HEK293 (cell line): Measurements from ENCODE around the gene REEP5.
A peak's percentile ranks its signal among the peaks of the same experiment; 100 is the strongest.

ENCODE experiments used
- CTCF ChIA-PET: fragments of 350-600 bp; formaldehyde crosslinking; extraction: SDS; loops from one replicate; lab custom pipeline; 2021; ENCODE audit warnings: antibody characterized with exemption; lab: Yijun Ruan, JAX
- POLR2A ChIA-PET: fragments of 300-600 bp; formaldehyde crosslinking; extraction: SDS; loops from one replicate; lab custom pipeline; 2020; ENCODE audit warnings: antibody characterized with exemption, inconsistent platforms; lab: Yijun Ruan, JAX
- H3K27ac ChIP-seq: fragments of 200-500 bp; sonication (Bioruptor generic); 2 replicates; pipeline ENCODE4 v1.5.1; 2014; ENCODE audit warnings: low read depth, low read length, control low read depth, inconsistent platforms; ENCODE audit errors: extremely low read depth
- H3K36me3 ChIP-seq, 2 experiments: fragments of 200-500 bp in 1 of 2; sonication (Bioruptor generic) in 1 of 2; 1 replicate in 1 of 2; 2 replicates in 1 of 2; pipeline ENCODE4 v1.5.1; 2014 to 2017; ENCODE audit warnings: inconsistent platforms in 2 of 2, low read length in 2 of 2; ENCODE audit not compliant: control insufficient read depth in 2 of 2, insufficient read depth in 1 of 2
- H3K4me1 ChIP-seq: fragments of 200-500 bp; sonication (Bioruptor generic); 2 replicates; pipeline ENCODE4 v1.5.1; 2014; ENCODE audit warnings: mild to moderate bottlenecking, low read length, inconsistent platforms; ENCODE audit not compliant: control insufficient read depth, insufficient read depth
- H3K4me3 ChIP-seq: 2 replicates; pipeline ENCODE4 v1.5.1; 2011; ENCODE audit warnings: low read depth, mild to moderate bottlenecking, control low read depth, low read length, moderate library complexity
- H3K9me3 ChIP-seq: fragments of 200-500 bp; sonication (Bioruptor generic); 2 replicates; pipeline ENCODE4 v1.5.1; 2014; ENCODE audit warnings: low read depth, low read length, inconsistent platforms; ENCODE audit not compliant: control insufficient read depth, insufficient read depth
- BCL11A ChIP-seq: fragments of 450-650 bp; formaldehyde crosslinking; IDR thresholded peaks from 2 replicates; pipeline ENCODE4 v1.5.1; 2016; ENCODE audit warnings: low read depth, missing biosample characterization, missing genetic modification characterization
- GLI2 ChIP-seq: fragments of 450-650 bp; formaldehyde crosslinking; IDR thresholded peaks from 2 replicates; pipeline ENCODE4; 2017; ENCODE audit warnings: missing biosample characterization, missing genetic modification characterization, low read depth, borderline replicate concordance
- GLIS2 ChIP-seq: fragments of 450-650 bp; formaldehyde crosslinking; IDR thresholded peaks from 2 replicates; pipeline ENCODE4 v1.5.1; 2016; ENCODE audit warnings: missing biosample characterization, missing genetic modification characterization
- OSR2 ChIP-seq: fragments of 450-650 bp; formaldehyde crosslinking; IDR thresholded peaks from 2 replicates; pipeline ENCODE4 v1.5.1; 2016; ENCODE audit warnings: missing biosample characterization, missing genetic modification characterization
- OVOL3 ChIP-seq: fragments of 450-650 bp; formaldehyde crosslinking; IDR thresholded peaks from 2 replicates; pipeline ENCODE4 v1.5.1; 2016; ENCODE audit warnings: missing biosample characterization, missing genetic modification characterization
- PRDM1 ChIP-seq: fragments of 450-650 bp; formaldehyde crosslinking; IDR thresholded peaks from 2 replicates; pipeline ENCODE4; 2016; ENCODE audit warnings: missing biosample characterization, missing genetic modification characterization
- REPIN1 ChIP-seq: fragments of 450-650 bp; formaldehyde crosslinking; IDR thresholded peaks from 2 replicates; pipeline ENCODE4 v1.5.1; 2017; ENCODE audit warnings: missing biosample characterization, missing genetic modification characterization, low read depth
- SCRT2 ChIP-seq: fragments of 450-650 bp; formaldehyde crosslinking; IDR thresholded peaks from 2 replicates; pipeline ENCODE4 v1.5.1; 2016; ENCODE audit warnings: missing biosample characterization, missing genetic modification characterization
- YY2 ChIP-seq: fragments of 450-650 bp; formaldehyde crosslinking; IDR thresholded peaks from 2 replicates; pipeline ENCODE4 v1.5.1; 2016; ENCODE audit warnings: missing biosample characterization, missing genetic modification characterization
- ZBTB26 ChIP-seq: fragments of 450-650 bp; formaldehyde crosslinking; optimal IDR thresholded peaks from 2 replicates; pipeline ENCODE3; 2016; ENCODE audit warnings: missing biosample characterization, mild to moderate bottlenecking, missing genetic modification characterization
- ZIC2 ChIP-seq: fragments of 450-650 bp; formaldehyde crosslinking; IDR thresholded peaks from 2 replicates; pipeline ENCODE4 v1.5.1; 2016; ENCODE audit warnings: missing biosample characterization, missing genetic modification characterization
- ZNF10 ChIP-seq: fragments of 450-650 bp; formaldehyde crosslinking; IDR thresholded peaks from 2 replicates; pipeline ENCODE4 v1.5.1; 2017; ENCODE audit warnings: missing biosample characterization, missing genetic modification characterization
- ZNF184 ChIP-seq: fragments of 450-650 bp; IDR thresholded peaks from 2 replicates; pipeline ENCODE4 v1.5.1; 2018; ENCODE audit warnings: missing biosample characterization, mild to moderate bottlenecking, missing genetic modification characterization
- ZNF19 ChIP-seq: fragments of 450-650 bp; formaldehyde crosslinking; IDR thresholded peaks from 2 replicates; pipeline ENCODE4; 2016; ENCODE audit warnings: missing biosample characterization, missing genetic modification characterization, low read depth
- ZNF26 ChIP-seq: fragments of 450-650 bp; formaldehyde crosslinking; IDR thresholded peaks from 2 replicates; pipeline ENCODE4 v1.5.1; 2016; ENCODE audit warnings: missing biosample characterization, missing genetic modification characterization
- ZNF311 ChIP-seq: fragments of 450-650 bp; formaldehyde crosslinking; IDR thresholded peaks from 2 replicates; pipeline ENCODE4 v1.5.1; 2017; ENCODE audit warnings: missing biosample characterization, missing genetic modification characterization, borderline replicate concordance
- ZNF48 ChIP-seq: fragments of 450-650 bp; formaldehyde crosslinking; IDR thresholded peaks from 2 replicates; pipeline ENCODE4 v1.5.1; 2016; ENCODE audit warnings: missing biosample characterization, missing genetic modification characterization
- ZNF529 ChIP-seq: fragments of 450-650 bp; formaldehyde crosslinking; IDR thresholded peaks from 2 replicates; pipeline ENCODE4 v1.5.1; 2017; ENCODE audit warnings: missing genetic modification characterization, missing biosample characterization; ENCODE audit not compliant: insufficient replicate concordance
- ZNF571 ChIP-seq: fragments of 450-650 bp; formaldehyde crosslinking; IDR thresholded peaks from 2 replicates; pipeline ENCODE4 v1.5.0; 2017; ENCODE audit warnings: missing biosample characterization, missing genetic modification characterization
- ZNF626 ChIP-seq: fragments of 450-650 bp; sonication (Bioruptor Pico); formaldehyde crosslinking; IDR thresholded peaks from 2 replicates; pipeline ENCODE4 v1.5.1; 2018; ENCODE audit warnings: missing biosample characterization, missing genetic modification characterization, inconsistent platforms
- ZNF704 ChIP-seq: fragments of 450-650 bp; formaldehyde crosslinking; IDR thresholded peaks from 2 replicates; pipeline ENCODE4 v1.5.1; 2016; ENCODE audit warnings: missing biosample characterization, missing genetic modification characterization
- ZNF776 ChIP-seq: fragments of 450-650 bp; formaldehyde crosslinking; IDR thresholded peaks from 2 replicates; pipeline ENCODE4 v1.5.0; 2017; ENCODE audit warnings: missing biosample characterization, missing genetic modification characterization, borderline replicate concordance
- TF ChIP-seq, protein P1 (sequence below): fragments of 450-650 bp; formaldehyde crosslinking; IDR thresholded peaks from 2 replicates; pipeline ENCODE4 v1.5.1; 2016; ENCODE audit warnings: missing biosample characterization, missing genetic modification characterization, low read depth
- TF ChIP-seq, protein P2 (sequence below): fragments of 450-650 bp; IDR thresholded peaks from 2 replicates; pipeline ENCODE4 v1.5.1; 2018; ENCODE audit warnings: missing biosample characterization, missing genetic modification characterization

The REEP5 gene

GRCh38 chr5:112883192-112883591, 38.8 kb downstream of the REEP5 start:
- Histone ChIP-seq H3K4me3 (no peak overlapping the region), H3K4me1 (peaks cover 4% of the 10 kb centered on the region), H3K36me3 (peaks cover 33 to 80% of the 10 kb centered on the region in 2 experiments), H3K9me3 (no peaks in the 10 kb centered on the region), H3K27ac (no peak overlapping the region)
- ChIA-PET POLR2A (no interaction called here), CTCF (no interaction called here)
- TF ChIP-seq ZNF704 (tag by site-specific recombination) (no peak), SCRT2 (tag by site-specific recombination) (peak; percentile 75)

GRCh38 chr5:112880219-112880964, 41.6 kb downstream of the REEP5 start:
- H3K36me3 ChIP-seq = peaks cover 42 to 79% of the 10 kb centered on the region in 2 experiments
- peak; percentile 26; the same call in 1 of the 2 replicates for TF ChIP-seq SCRT2 (tag by site-specific recombination)
- TF ChIP-seq ZNF776 (tag by site-specific recombination) = no peak
- no peak for TF ChIP-seq ZNF571 (tag by site-specific recombination)
- no peak for TF ChIP-seq GLI2 (tag by site-specific recombination)
- TF ChIP-seq ZNF10 = peak; percentile 87
- TF ChIP-seq ZNF26 = no peak
- TF ChIP-seq ZIC2 (tag by site-specific recombination) = no peak
- TF ChIP-seq, protein P1, sequence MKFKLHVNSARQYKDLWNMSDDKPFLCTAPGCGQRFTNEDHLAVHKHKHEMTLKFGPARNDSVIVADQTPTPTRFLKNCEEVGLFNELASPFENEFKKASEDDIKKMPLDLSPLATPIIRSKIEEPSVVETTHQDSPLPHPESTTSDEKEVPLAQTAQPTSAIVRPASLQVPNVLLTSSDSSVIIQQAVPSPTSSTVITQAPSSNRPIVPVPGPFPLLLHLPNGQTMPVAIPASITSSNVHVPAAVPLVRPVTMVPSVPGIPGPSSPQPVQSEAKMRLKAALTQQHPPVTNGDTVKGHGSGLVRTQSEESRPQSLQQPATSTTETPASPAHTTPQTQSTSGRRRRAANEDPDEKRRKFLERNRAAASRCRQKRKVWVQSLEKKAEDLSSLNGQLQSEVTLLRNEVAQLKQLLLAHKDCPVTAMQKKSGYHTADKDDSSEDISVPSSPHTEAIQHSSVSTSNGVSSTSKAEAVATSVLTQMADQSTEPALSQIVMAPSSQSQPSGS (tag by site-specific recombination) = peak; percentile 69
- TF ChIP-seq ZBTB26 (tag by site-specific recombination) = no peak
- TF ChIP-seq, all 188 proteins: peak for 3
- Histone ChIP-seq H3K4me3 (no peak overlapping the region), H3K4me1 (peaks cover 4% of the 10 kb centered on the region), H3K9me3 (no peaks in the 10 kb centered on the region), H3K27ac (no peak overlapping the region)
- POLR2A ChIA-PET = interaction anchor here (0.9 to 1.3 kb wide), 4 partner anchors 20 to 608 kb away, joined by 3 to 5 read pairs (median 4); partner anchors contain the start of genes DCP2, MCC and SRP19
- CTCF ChIA-PET = interaction anchor here (0.6 to 0.8 kb wide), 5 partner anchors 9 to 26 kb away, joined by 3 read pairs; no protein-coding TSS in a partner anchor

- no peak overlapping the region for H3K4me3 ChIP-seq
- H3K4me1 ChIP-seq = peaks cover 4% of the 10 kb centered on the region
- H3K36me3 ChIP-seq = peaks cover 38 to 77% of the 10 kb centered on the region in 2 experiments
- ChIA-PET POLR2A (interaction anchor here (0.7 to 1.3 kb wide), 5 partner anchors 9 to 43 kb away, joined by 3 to 4 read pairs (median 3); partner anchors contain the start of genes REEP5 and SRP19), CTCF (interaction anchor here (0.6 kb wide), 1 partner anchor 42 kb away, joined by 3 read pairs; no protein-coding TSS in a partner anchor)
- no peak overlapping the region for H3K27ac ChIP-seq
- no peaks in the 10 kb centered on the region for H3K9me3 ChIP-seq
- peak; percentile 79 for TF ChIP-seq OSR2
- no peak for TF ChIP-seq ZNF19 (tag by site-specific recombination)
- no peak for TF ChIP-seq BCL11A (tag by site-specific recombination)
- no peak for TF ChIP-seq ZNF184 (tag by site-specific recombination)
- no peak for TF ChIP-seq ZNF529 (tag by site-specific recombination)
- no peak for TF ChIP-seq ZNF48 (tag by site-specific recombination)
- TF ChIP-seq OVOL3 (tag by site-specific recombination) = no peak
- no peak for TF ChIP-seq ZNF626 (tag by site-specific recombination)
- TF ChIP-seq GLIS2 (tag by site-specific recombination) = no peak
- peak; percentile 80 for TF ChIP-seq PRDM1 (tag by site-specific recombination)
- TF ChIP-seq ZNF311 = no peak
- no peak for TF ChIP-seq REPIN1 (tag by site-specific recombination)
- TF ChIP-seq, protein P2, sequence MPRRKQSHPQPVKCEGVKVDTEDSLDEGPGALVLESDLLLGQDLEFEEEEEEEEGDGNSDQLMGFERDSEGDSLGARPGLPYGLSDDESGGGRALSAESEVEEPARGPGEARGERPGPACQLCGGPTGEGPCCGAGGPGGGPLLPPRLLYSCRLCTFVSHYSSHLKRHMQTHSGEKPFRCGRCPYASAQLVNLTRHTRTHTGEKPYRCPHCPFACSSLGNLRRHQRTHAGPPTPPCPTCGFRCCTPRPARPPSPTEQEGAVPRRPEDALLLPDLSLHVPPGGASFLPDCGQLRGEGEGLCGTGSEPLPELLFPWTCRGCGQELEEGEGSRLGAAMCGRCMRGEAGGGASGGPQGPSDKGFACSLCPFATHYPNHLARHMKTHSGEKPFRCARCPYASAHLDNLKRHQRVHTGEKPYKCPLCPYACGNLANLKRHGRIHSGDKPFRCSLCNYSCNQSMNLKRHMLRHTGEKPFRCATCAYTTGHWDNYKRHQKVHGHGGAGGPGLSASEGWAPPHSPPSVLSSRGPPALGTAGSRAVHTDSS (tag by site-specific recombination) = no peak
- no peak for TF ChIP-seq YY2 (tag by site-specific recombination)
Observed at GRCh38 chr5:112878760-112879159, 43.3 kb downstream of the REEP5 start.
